K562 (cell line): ENCODE data around the gene NT5DC1. TPM values are rescaled to one million over a fixed set of nuclear protein-coding genes. Genes with fewer than 3 reads are reported as not detected.

Experiments
- ARID2 ChIP-seq: fragments of 450-650 bp; IDR thresholded peaks from 2 replicates; pipeline ENCODE4 v1.6.1; 2017; ENCODE audit warnings: antibody characterized with exemption, mild to moderate bottlenecking
- CCAR2 ChIP-seq: fragments of 200-400 bp; formaldehyde crosslinking; IDR thresholded peaks from 2 replicates; pipeline ENCODE4 v1.6.1; 2017; ENCODE audit warnings: mild to moderate bottlenecking, low read depth, low read length
- CTCFL ChIP-seq: IDR thresholded peaks from 2 replicates; pipeline ENCODE4 v1.6.1; 2011; ENCODE audit warnings: borderline replicate concordance, low read depth, mild to moderate bottlenecking, moderate library complexity, low read length; ENCODE audit not compliant: insufficient read depth, poor library complexity, severe bottlenecking
- FUS ChIP-seq: fragments of 200-400 bp; formaldehyde crosslinking; optimal IDR thresholded peaks from 2 replicates; pipeline ENCODE3; 2017; ENCODE audit warnings: low read depth, low read length
- GTF2B ChIP-seq: IDR thresholded peaks from 2 replicates; pipeline ENCODE4 v1.6.1; 2011; ENCODE audit not compliant: insufficient read length; ENCODE audit errors: extremely low read depth
- ILF3 ChIP-seq: fragments of 450-650 bp; IDR thresholded peaks from 2 replicates; pipeline ENCODE4 v1.6.1; 2018; ENCODE audit warnings: antibody characterized with exemption, mild to moderate bottlenecking, moderate library complexity, borderline replicate concordance
- IRF2 ChIP-seq: sonication (generic); formaldehyde crosslinking; IDR thresholded peaks from 2 replicates; pipeline ENCODE4 v1.8.1; 2022; ENCODE audit warnings: mild to moderate bottlenecking, missing genetic modification reagents
- KDM2B ChIP-seq: fragments of 250-450 bp; sonication (Bioruptor Pico); IDR thresholded peaks from 2 replicates; pipeline ENCODE4 v1.8.0; 2021; ENCODE audit warnings: mild to moderate bottlenecking, moderate library complexity
- MBD1 ChIP-seq: fragments of 250-450 bp; sonication (Bioruptor Pico); IDR thresholded peaks from 2 replicates; pipeline ENCODE4 v1.8.0; 2022; ENCODE audit warnings: inconsistent platforms
- NELFE ChIP-seq: IDR thresholded peaks from 2 replicates; pipeline ENCODE4 v1.6.1; 2011; ENCODE audit warnings: mild to moderate bottlenecking; ENCODE audit not compliant: insufficient read depth, insufficient read length
- RAD21 ChIP-seq, 2 experiments: fragments of 250-450 bp in 1 of 2; fragments of 450-650 bp in 1 of 2; sonication (Bioruptor Pico) in 1 of 2; formaldehyde crosslinking in 1 of 2; IDR thresholded peaks in 1 of 2; conservative IDR thresholded peaks in 1 of 2; 2 replicates each; pipeline versions ENCODE4 v1.4.0 to v1.8.0; 2020 to 2022; ENCODE audit warnings: mild to moderate bottlenecking in 2 of 2, moderate library complexity in 1 of 2
- RBM34 ChIP-seq: fragments of 200-400 bp; formaldehyde crosslinking; IDR thresholded peaks from 2 replicates; pipeline ENCODE4 v1.6.1; 2018; ENCODE audit warnings: low read length, borderline replicate concordance; ENCODE audit not compliant: insufficient read depth
- SRSF7 ChIP-seq: fragments of 200-400 bp; formaldehyde crosslinking; optimal IDR thresholded peaks from 2 replicates; pipeline ENCODE3; 2017; ENCODE audit warnings: mild to moderate bottlenecking, low read depth, low read length
- TEAD4 ChIP-seq, 2 experiments: sonication (generic) in 1 of 2; formaldehyde crosslinking in 1 of 2; IDR thresholded peaks; 2 replicates each; pipeline versions ENCODE4 v1.6.1 to v1.8.0; 2012 to 2022; ENCODE audit warnings: borderline replicate concordance in 1 of 2, inconsistent platforms in 1 of 2, low read length in 1 of 2, mild to moderate bottlenecking in 1 of 2, missing genetic modification reagents in 1 of 2
- ZNF512 ChIP-seq: IDR thresholded peaks from 2 replicates; pipeline ENCODE4 v1.6.1; 2016; ENCODE audit warnings: missing genetic modification characterization, missing compliant biosample characterization
- polyA plus RNA-seq, 8 experiments: library from polyadenylated mRNA; depleted of rRNA in 4 of 8; stranded (reverse) in 5 of 8; unstranded in 3 of 8; fragments of >200 nt; fragmentation: Nextera tagmentation in 2 of 8; fragmentation: Illumina TruSeq in 1 of 8; extraction: Ambion mirVana in 2 of 8; extraction: Trizol in 1 of 8; gene quantifications; 2 replicates each; pipeline versions ENCODE4 v1.2.1 to v1.2.3, GENCODE V29; 2011 to 2014; ENCODE audit warnings: inconsistent platforms in 1 of 8, missing spikeins in 1 of 8
- total RNA-seq, 7 experiments: library from RNA; depleted of rRNA in 6 of 7; stranded (reverse); fragments of >200 nt in 6 of 7; fragmentation: Illumina TruSeq in 2 of 7; extraction: Trizol in 2 of 7; gene quantifications; 2 replicates each; pipeline versions ENCODE4 v1.2.1 to v1.2.3, GENCODE V29; 2011 to 2021; ENCODE audit warnings: low replicate concordance in 1 of 7

NT5DC1 gene
- total and polyA plus RNA-seq, 9 of the 15 experiments (the other 6 are each of a cell fraction or from before 2014, with no cell fraction given): 4.9 to 28.5 (median 16.3) TPM

- no peak for TF ChIP-seq ARID2
- TF ChIP-seq GTF2B: no peak
- no peak for TF ChIP-seq FUS
- no peak for TF ChIP-seq MBD1 (CRISPR knock-in tag)
- TF ChIP-seq SRSF7: no peak
- TF ChIP-seq CCAR2: no peak
- TF ChIP-seq RBM34: no peak
- TF ChIP-seq KDM2B (CRISPR knock-in tag): no peak
- TF ChIP-seq ILF3: no peak
- 0 out of 2 replicates have a peak, but pooled peaks have one; percentile 22 for TF ChIP-seq TEAD4 (IDR thresholded peaks at IDR 0.05; ENCODE audit: low read length)
- no peak for TF ChIP-seq TEAD4 (CRISPR knock-in tag; IDR thresholded peaks at IDR 0.05; ENCODE audit: borderline replicate concordance)
- no peak for TF ChIP-seq NELFE
- no peak for TF ChIP-seq ZNF512
- TF ChIP-seq IRF2 (CRISPR knock-in tag): no peak
- peak; percentile 26 for TF ChIP-seq CTCFL
- 0 out of 4 replicates have a peak, but pooled peaks of 1 of the 2 experiments have one; percentile 12 for TF ChIP-seq RAD21 (CRISPR knock-in tag; conservative IDR thresholded peaks at IDR 0.05 in 1 of 2, IDR thresholded peaks at IDR 0.05 in 1 of 2)
Measured at GRCh38 chr6:116139917-116140316, 39.3 kb downstream of the NT5DC1 start (continued).
